Activated B cell treated with CpG ODN at 0.5 μM for 24 hours (primary cell): ENCODE results near the gene FAM171A2. TPM values are rescaled to one million over a fixed set of nuclear protein-coding genes. Genes with fewer than 3 reads are reported as not detected.
A peak's percentile ranks its signal among the peaks of the same experiment; 100 is the strongest.

Source experiments
- ATAC-seq: fragments of 200-7000 bp; cut with Tn5 transposase; one replicate; pipeline ENCODE4 v1.10.0; 2021; ENCODE audit warnings: low read depth, mild to moderate bottlenecking, moderate library complexity
- CTCF ChIA-PET: fragments of 350-600 bp; sonication (Branson Sonifier 250); formaldehyde crosslinking; loops from one replicate; lab custom pipeline; 2021; ENCODE audit warnings: antibody characterized with exemption; lab: Charles Lee
- POLR2A ChIA-PET: fragments of 350-600 bp; sonication (Branson Sonifier 250); formaldehyde crosslinking; loops from one replicate; lab custom pipeline; 2021; ENCODE audit warnings: antibody characterized with exemption; lab: Charles Lee
- DNase-seq: peaks from one replicate; pipeline ENCODE4 v3.0.0; 2022
- H3K27ac Mint-ChIP-seq: one replicate; pipeline ENCODE4 v1.8.0; 2020; ENCODE audit warnings: mixed read lengths
- H3K27me3 Mint-ChIP-seq: one replicate; pipeline ENCODE4 v1.8.0; 2021; ENCODE audit warnings: mixed read lengths
- H3K36me3 Mint-ChIP-seq: one replicate; pipeline ENCODE4 v1.8.0; 2021; ENCODE audit warnings: low read depth, mixed read lengths
- H3K4me1 Mint-ChIP-seq: one replicate; pipeline ENCODE4 v1.8.0; 2021; ENCODE audit warnings: mixed read lengths
- H3K4me3 Mint-ChIP-seq: one replicate; pipeline ENCODE4 v1.8.0; 2020; ENCODE audit warnings: mild to moderate bottlenecking, mixed read lengths
- H3K9me3 Mint-ChIP-seq: one replicate; pipeline ENCODE4 v1.8.0; 2020; ENCODE audit warnings: mixed read lengths
- intact Hi-C: fragments of 100-400 bp; cut with micrococcal nuclease; formaldehyde crosslinking; loops from one replicate; pipeline ENCODE4 v1.15.1; 2024
- total RNA-seq: library from RNA; stranded (reverse); gene quantifications from 2 replicates; pipeline ENCODE4 v1.2.3, GENCODE V29; 2022
- TF ChIP-seq, protein P1 (sequence below): fragments of 200-600 bp; IDR thresholded peaks from one replicate; pipeline ENCODE4 v1.8.0; 2022; ENCODE audit warnings: antibody characterized with exemption, mild to moderate bottlenecking

The FAM171A2 gene
- total RNA-seq, 1 donor from 2014 or later: 0.75 TPM

DNA sequence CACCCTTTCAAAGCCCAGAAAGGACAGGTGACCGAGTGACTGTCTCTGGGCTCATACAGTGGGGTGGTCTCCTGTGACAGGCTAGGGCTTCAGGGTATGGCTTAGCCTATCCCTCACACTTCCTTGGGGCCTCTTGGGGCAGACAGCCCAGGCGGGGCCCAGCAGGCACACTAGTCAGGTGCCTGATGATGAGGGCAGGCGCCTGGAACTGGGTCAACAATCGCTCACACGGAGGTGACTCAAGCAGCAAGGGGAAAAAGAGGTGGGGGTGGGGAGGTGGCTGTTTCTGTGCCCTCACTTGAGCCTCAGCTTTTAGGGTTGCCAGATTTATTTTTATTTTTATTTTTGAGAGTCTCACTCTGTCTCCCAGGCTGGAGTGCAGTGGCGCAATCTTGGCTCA, 25.0 kb downstream of the FAM171A2 start:
- H3K27me3 Mint-ChIP-seq: no peaks in the 10 kb centered on the region
- peaks cover 18% of the 10 kb centered on the region for H3K4me1 Mint-ChIP-seq
- TF ChIP-seq, protein P1, sequence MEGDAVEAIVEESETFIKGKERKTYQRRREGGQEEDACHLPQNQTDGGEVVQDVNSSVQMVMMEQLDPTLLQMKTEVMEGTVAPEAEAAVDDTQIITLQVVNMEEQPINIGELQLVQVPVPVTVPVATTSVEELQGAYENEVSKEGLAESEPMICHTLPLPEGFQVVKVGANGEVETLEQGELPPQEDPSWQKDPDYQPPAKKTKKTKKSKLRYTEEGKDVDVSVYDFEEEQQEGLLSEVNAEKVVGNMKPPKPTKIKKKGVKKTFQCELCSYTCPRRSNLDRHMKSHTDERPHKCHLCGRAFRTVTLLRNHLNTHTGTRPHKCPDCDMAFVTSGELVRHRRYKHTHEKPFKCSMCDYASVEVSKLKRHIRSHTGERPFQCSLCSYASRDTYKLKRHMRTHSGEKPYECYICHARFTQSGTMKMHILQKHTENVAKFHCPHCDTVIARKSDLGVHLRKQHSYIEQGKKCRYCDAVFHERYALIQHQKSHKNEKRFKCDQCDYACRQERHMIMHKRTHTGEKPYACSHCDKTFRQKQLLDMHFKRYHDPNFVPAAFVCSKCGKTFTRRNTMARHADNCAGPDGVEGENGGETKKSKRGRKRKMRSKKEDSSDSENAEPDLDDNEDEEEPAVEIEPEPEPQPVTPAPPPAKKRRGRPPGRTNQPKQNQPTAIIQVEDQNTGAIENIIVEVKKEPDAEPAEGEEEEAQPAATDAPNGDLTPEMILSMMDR: no peak
- CTCF ChIA-PET: no interaction called here
- no peaks in the 10 kb centered on the region for H3K36me3 Mint-ChIP-seq
- intact Hi-C loops: no loop called here
- peak; percentile 62 for ATAC-seq
- H3K9me3 Mint-ChIP-seq: no peaks in the 10 kb centered on the region
- no peak for DNase-seq
- POLR2A ChIA-PET: interaction anchor here (0.7 to 1.0 kb wide), 2 partner anchors 121 to 135 kb away, joined by 3 to 4 read pairs; no protein-coding TSS in a partner anchor
- no peak overlapping the region for H3K4me3 Mint-ChIP-seq
- no peak overlapping the region for H3K27ac Mint-ChIP-seq

DNA sequence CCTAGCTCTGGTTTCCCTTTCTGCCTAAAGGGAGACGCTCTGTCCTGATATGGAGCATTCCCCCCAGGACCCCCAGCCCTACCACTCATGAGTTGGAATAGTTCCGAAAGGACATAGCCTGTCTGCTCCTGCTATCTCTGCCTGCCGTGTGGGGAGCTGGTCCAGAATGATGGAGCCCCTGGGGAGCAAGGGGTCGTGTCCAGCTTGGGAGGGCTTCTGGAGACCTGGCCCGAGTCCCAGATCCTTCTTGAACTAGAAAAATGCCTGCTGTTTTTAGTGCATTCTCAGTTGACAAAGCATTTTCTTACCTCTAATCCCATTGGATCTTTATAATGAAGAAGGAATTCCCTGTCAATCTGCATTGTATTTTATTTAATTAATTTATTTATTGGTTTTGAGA, 27.7 kb downstream of the FAM171A2 start:
- TF ChIP-seq, protein P1: no peak
- ATAC-seq (no peak), DNase-seq (no peak)
- ChIA-PET CTCF (interaction anchor here (0.6 to 1.6 kb wide), 5 partner anchors 10 to 132 kb away, joined by 3 to 6 read pairs (median 3); partner anchors contain the start of gene GRN), POLR2A (interaction anchor here (0.9 to 1.2 kb wide), 3 partner anchors 9 to 120 kb away, joined by 3 to 6 read pairs (median 4); partner anchors contain the start of gene GRN)
- intact Hi-C loops: no loop called here
- H3K4me3 Mint-ChIP-seq: no peak overlapping the region
- no peaks in the 10 kb centered on the region for H3K9me3 Mint-ChIP-seq
- no peak overlapping the region for H3K27ac Mint-ChIP-seq
- peaks cover 27% of the 10 kb centered on the region for H3K4me1 Mint-ChIP-seq
- no peaks in the 10 kb centered on the region for H3K36me3 Mint-ChIP-seq
- no peaks in the 10 kb centered on the region for H3K27me3 Mint-ChIP-seq

DNA sequence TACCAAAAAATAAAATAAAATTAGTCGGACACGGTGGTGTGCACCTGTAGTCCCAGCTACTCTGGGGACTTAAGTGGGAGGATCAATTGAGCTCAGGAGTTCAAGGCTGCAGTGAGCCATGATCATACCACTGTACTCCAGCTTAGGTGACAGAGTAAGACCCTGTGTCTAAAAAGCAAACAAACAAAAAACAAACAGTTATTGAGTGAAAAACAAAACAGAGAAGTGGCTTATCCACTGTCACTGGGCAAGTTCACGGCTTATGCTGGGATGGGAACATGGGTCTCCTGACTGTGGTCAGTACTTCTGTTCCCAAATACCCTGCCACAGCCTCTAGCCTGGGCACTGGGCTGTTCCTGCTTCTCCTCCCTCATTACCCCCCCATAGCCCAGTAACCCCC, 28.1 kb downstream of the FAM171A2 start:
- POLR2A ChIA-PET: interaction anchor here (0.9 to 1.2 kb wide), 3 partner anchors 9 to 119 kb away, joined by 3 to 6 read pairs (median 4); partner anchors contain the start of gene GRN
- H3K4me3 Mint-ChIP-seq: no peak overlapping the region
- CTCF ChIA-PET: interaction anchor here (0.6 to 1.6 kb wide), 5 partner anchors 10 to 132 kb away, joined by 3 to 6 read pairs (median 3); partner anchors contain the start of gene GRN
- TF ChIP-seq, protein P1: no peak
- no peaks in the 10 kb centered on the region for H3K27me3 Mint-ChIP-seq
- intact Hi-C loops: no loop called here
- no peak for ATAC-seq
- no peaks in the 10 kb centered on the region for H3K36me3 Mint-ChIP-seq
- DNase-seq: no peak
- H3K9me3 Mint-ChIP-seq: no peaks in the 10 kb centered on the region
- H3K27ac Mint-ChIP-seq: no peak overlapping the region
- peaks cover 27% of the 10 kb centered on the region for H3K4me1 Mint-ChIP-seq

DNA sequence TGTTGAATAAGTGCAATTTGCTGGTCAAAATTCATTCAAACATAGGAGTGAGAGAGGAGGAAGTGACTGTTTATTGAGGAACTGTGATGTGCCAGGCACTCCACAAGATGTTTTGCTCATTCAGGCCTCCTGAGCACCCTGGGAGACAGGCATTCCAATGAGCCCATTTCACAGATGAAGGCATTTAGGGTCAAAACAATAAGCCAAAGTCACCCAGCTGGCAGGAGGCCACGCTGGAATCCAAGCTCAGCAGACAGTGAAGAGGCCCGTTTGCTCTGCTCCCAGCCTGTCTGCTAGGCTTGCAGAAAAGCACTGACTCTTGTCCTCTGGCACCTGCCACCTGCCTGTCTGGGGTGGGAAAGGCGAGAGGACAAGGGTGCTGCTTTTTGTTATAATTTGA, 28.9 kb downstream of the FAM171A2 start:
- Mint-ChIP-seq H3K4me3 (no peak overlapping the region), H3K9me3 (no peaks in the 10 kb centered on the region), H3K27me3 (no peaks in the 10 kb centered on the region), H3K36me3 (no peaks in the 10 kb centered on the region), H3K4me1 (peaks cover 27% of the 10 kb centered on the region), H3K27ac (peak overlapping the region; percentile 53)
- ATAC-seq (no peak), DNase-seq (no peak)
- intact Hi-C loops: no loop called here
- TF ChIP-seq, protein P1: no peak
- CTCF ChIA-PET: no interaction called here
- POLR2A ChIA-PET: interaction anchor here (0.7 to 1.2 kb wide), 5 partner anchors 8 to 232 kb away, joined by 3 to 7 read pairs (median 5); partner anchors contain the start of gene GRN

DNA sequence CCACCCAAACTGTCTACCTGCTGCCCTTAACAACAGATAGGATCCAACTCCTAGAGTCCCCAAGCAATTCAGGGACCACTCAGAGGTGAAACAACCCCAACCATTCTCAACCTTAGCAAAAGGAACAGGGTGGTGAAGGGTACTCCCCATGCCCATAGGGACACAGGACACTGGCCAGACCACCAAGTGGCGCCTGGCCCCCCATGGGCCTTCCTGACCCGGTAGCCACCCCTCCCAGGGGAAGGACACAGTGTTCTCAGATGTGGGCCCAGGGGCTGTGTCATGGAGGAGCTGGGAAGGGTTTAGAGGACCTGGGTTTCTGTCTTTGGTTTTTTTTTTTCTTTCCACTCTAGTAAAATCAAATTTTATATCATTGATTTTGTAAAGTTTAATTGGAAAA, 29.3 kb downstream of the FAM171A2 start:
- H3K4me1 Mint-ChIP-seq: peaks cover 27% of the 10 kb centered on the region
- H3K27ac Mint-ChIP-seq: peak overlapping the region; percentile 53
- intact Hi-C loops: no loop called here
- ATAC-seq (no peak), DNase-seq (no peak)
- no peak overlapping the region for H3K4me3 Mint-ChIP-seq
- no peaks in the 10 kb centered on the region for H3K36me3 Mint-ChIP-seq
- H3K9me3 Mint-ChIP-seq: no peaks in the 10 kb centered on the region
- no peaks in the 10 kb centered on the region for H3K27me3 Mint-ChIP-seq
- ChIA-PET POLR2A (interaction anchor here (0.8 to 1.2 kb wide), 2 partner anchors 11 to 13 kb away, joined by 3 to 7 read pairs; no protein-coding TSS in a partner anchor), CTCF (no interaction called here)
- TF ChIP-seq, protein P1: no peak
